ENCODE results near the gene CCSER2.
"Not testable (repeated sequence)": the region's sequence is repeated elsewhere in the genome, so short reads cannot be mapped to it uniquely, and the experiment has no call there.

Gene CCSER2

DNA sequence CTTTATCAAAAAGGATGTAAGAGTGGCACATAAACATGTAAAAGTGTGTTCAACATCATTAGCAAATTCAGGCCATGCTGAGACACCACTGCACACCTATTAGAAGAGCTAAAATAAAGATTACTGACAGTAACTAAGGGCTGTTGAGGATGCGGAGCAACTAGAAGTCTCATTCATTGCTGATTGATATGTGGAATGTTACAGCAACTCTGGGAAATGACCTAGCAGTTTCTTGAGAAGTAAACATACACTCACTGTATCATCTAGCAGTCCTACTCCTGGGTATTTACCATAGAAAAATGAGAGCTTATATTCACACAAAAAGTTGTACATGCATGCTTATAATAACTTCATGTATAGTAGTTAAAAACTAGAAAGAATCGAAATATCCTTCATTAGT is 77.3 kb downstream of the CCSER2 start:
- H3K36me3 Mint-ChIP-seq = peaks cover 18 to 42% of the 10 kb centered on the region in 2 donors
- peaks cover 8 to 24% of the 10 kb centered on the region in 2 donors for H3K4me1 Mint-ChIP-seq
- H3K27me3 Mint-ChIP-seq = no peaks in the 10 kb centered on the region
- no peak for DNase-seq
- ATAC-seq (replicated peaks) = no peak
- H3K27ac Mint-ChIP-seq = no peak overlapping the region
- peaks cover 6 to 8% of the 10 kb centered on the region in 2 donors for H3K9me3 Mint-ChIP-seq
- no peak overlapping the region for H3K4me3 Mint-ChIP-seq

DNA sequence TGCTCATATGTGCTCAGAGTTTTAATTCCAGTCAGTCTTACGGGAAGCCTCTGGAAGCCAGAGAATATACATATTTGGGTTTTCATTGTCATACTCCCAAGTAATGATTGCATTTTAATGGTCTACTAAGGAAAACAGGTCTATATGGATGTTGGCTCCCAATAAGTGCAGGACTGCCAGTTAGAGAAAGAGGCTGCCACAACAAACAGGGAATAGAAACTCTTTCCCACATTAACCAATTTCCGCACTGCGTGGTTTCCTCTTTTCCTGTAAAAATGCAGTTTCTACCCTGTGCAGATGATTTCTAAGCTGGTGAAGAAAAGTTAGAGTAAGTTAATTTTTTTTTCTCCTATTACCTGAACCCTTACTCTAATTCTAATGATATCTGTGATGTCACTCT is 78.2 kb downstream of the CCSER2 start:
- Mint-ChIP-seq H3K4me1 (peaks cover 10 to 29% of the 10 kb centered on the region in 2 donors), H3K36me3 (peaks cover 23 to 45% of the 10 kb centered on the region in 2 donors), H3K27me3 (no peaks in the 10 kb centered on the region), H3K9me3 (peaks cover 12 to 16% of the 10 kb centered on the region in 2 donors), H3K27ac (no peak overlapping the region), H3K4me3 (no peak overlapping the region)
- ATAC-seq (replicated peaks) (no peak), DNase-seq (no peak)

DNA sequence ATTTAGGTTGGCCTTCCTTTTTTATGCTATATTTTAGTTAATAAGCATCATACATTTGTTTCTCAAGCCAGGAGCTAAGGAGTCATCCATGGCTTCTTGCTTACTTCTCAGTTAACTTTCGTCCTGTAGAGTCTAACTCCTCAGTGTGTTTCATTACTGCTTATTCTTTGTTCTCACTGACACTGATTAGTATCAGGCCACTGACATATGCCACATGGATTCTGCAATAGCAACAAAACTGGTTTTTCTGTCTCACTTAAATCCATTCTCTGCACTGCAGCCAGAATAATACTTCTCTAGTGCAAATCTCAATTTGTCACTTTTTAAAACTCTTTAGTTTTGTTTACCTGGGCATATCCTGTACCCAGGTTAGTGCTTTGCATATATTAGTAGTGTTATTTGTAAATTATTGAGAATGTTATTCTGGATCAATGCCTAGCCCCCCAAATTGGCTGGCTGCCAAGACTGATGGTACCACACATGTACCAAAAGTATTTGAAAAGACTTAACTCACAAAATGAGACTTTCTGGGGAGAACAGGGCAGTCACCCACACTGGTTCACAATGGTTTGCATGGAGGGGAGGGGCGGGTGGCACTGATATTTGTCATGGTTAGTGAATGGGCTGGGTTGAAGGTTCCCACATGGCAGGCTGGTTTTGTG is 79.1 kb downstream of the CCSER2 start:
- peaks cover 29 to 48% of the 10 kb centered on the region in 2 donors for H3K36me3 Mint-ChIP-seq
- no peak overlapping the region for H3K27ac Mint-ChIP-seq
- no peak for ATAC-seq (replicated peaks)

DNA sequence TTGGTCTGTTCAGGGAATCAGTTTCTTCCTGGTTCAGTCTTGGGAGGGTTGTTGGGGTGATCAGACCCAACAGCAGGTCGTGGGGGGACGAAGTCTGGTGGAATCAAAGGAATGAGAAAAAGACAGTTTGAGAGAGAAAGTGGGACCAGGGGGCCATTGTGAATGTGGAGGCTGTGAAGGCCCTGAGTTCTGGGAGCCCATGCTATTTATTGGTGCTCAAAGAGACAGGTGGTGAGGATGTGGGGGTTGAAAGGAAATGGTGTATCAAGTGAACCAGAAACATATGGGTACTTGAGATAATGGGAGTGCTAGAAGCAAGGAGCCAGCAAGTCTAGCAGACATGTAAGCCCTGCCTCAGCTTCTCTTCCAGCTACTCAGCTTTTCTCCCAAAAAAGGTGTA is 84.1 kb downstream of the CCSER2 start:
- H3K27ac Mint-ChIP-seq = no peak overlapping the region
- peaks cover 68 to 79% of the 10 kb centered on the region in 2 donors for H3K36me3 Mint-ChIP-seq
- DNase-seq = no peak
- H3K27me3 Mint-ChIP-seq = no peaks in the 10 kb centered on the region
- no peak for ATAC-seq (replicated peaks)
- peaks cover 4 to 22% of the 10 kb centered on the region in 2 donors for H3K4me1 Mint-ChIP-seq
- peaks cover 43 to 48% of the 10 kb centered on the region in 2 donors for H3K9me3 Mint-ChIP-seq
- no peak overlapping the region for H3K4me3 Mint-ChIP-seq

More for the DNA sequence above, 79.1 kb downstream of the CCSER2 start:
- H3K9me3 Mint-ChIP-seq = peaks cover 22 to 25% of the 10 kb centered on the region in 2 donors
- peaks cover 12 to 38% of the 10 kb centered on the region in 2 donors for H3K4me1 Mint-ChIP-seq
- no peaks in the 10 kb centered on the region for H3K27me3 Mint-ChIP-seq
- DNase-seq = no peak
- no peak overlapping the region for H3K4me3 Mint-ChIP-seq

DNA sequence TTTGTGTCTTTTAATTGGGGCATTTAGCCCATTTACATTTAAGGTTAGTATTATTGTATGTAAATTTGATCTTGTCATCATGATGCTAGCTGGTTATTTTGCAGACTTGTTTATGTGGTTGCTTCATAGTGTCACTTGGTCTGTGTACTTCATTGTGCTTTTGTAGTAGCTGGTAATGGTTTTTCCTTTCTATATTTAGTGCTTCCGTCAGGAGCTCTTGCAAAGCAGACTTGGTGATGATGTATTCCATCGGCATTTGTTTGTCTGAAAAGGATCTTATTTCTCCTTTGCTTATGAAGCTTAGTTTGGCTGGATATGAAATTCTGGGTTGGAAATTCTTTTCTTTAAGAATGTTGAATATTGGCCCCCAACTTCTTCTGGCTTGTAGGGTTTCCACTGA is 85.7 kb downstream of the CCSER2 start:
- H3K36me3 Mint-ChIP-seq = peaks cover 76 to 83% of the 10 kb centered on the region in 2 donors
- H3K27me3 Mint-ChIP-seq; ATAC-seq (replicated peaks); H3K4me3 Mint-ChIP-seq; DNase-seq; H3K27ac Mint-ChIP-seq: not testable (repeated sequence)
- H3K9me3 Mint-ChIP-seq = peaks cover 43 to 48% of the 10 kb centered on the region in 2 donors
- H3K4me1 Mint-ChIP-seq = peaks cover 4 to 22% of the 10 kb centered on the region in 2 donors

DNA sequence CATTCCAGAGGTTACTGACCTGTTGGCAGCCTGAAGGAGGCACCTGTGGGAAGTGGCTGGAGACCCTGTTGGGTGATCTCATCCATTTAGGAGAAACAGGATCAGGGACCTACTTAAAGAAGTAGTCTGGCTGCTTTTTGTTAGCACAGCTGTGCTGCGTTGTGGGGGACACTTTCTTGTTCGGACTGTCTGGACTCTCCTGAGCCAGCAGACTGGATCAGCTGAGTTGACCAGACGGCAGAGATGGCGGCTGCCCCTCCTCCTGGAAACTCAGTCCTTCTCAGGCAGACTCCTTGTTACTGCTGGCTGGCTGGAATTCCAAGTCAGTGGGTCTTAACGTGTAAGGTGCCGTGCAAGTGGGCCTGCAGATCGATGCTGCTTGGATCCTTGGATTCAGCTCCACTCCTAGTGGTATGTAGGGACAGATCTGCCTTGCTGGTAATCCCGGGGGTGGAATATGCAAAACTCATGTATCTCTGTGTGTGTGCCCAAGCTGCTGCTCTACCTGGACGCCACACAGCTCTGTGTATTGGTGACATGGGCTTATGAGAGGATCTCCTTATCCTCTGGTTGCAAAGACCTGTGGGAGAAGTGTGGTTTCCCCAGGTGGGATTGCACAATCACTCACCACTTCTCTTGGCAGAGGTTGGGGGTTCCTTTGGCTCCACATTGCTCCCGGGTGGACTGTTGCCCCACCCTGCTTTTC is 87.3 kb downstream of the CCSER2 start:
- H3K4me3 Mint-ChIP-seq = no peak overlapping the region
- H3K36me3 Mint-ChIP-seq = peaks cover 80 to 85% of the 10 kb centered on the region in 2 donors
- H3K27me3 Mint-ChIP-seq = no peaks in the 10 kb centered on the region
- no peak overlapping the region for H3K27ac Mint-ChIP-seq
- peaks cover 48 to 49% of the 10 kb centered on the region in 2 donors for H3K9me3 Mint-ChIP-seq
- DNase-seq = no peak
- no peak for ATAC-seq (replicated peaks)
- peaks cover 4 to 22% of the 10 kb centered on the region in 2 donors for H3K4me1 Mint-ChIP-seq

DNA sequence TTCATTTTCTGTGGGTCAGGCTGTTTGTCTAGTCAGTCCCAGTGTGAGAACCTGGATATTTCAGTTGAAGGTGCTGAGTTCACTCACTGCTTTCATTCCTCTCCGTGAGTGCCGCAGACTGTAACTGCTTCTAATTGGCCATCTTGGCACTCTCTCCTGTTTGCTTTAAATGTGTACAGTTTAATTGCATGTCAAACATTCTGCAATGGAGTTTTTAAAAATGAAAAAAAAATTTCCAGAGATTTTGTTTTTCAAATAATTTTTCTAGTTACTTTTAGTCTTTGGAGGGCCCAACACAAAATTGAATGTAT is 87.8 kb downstream of the CCSER2 start:
- no peak for DNase-seq
- Mint-ChIP-seq H3K9me3 (peaks cover 48 to 49% of the 10 kb centered on the region in 2 donors), H3K4me3 (no peak overlapping the region), H3K36me3 (peaks cover 80 to 84% of the 10 kb centered on the region in 2 donors), H3K27ac (no peak overlapping the region), H3K27me3 (no peaks in the 10 kb centered on the region), H3K4me1 (peaks cover 3 to 21% of the 10 kb centered on the region in 2 donors)
- ATAC-seq (replicated peaks) = no peak

DNA sequence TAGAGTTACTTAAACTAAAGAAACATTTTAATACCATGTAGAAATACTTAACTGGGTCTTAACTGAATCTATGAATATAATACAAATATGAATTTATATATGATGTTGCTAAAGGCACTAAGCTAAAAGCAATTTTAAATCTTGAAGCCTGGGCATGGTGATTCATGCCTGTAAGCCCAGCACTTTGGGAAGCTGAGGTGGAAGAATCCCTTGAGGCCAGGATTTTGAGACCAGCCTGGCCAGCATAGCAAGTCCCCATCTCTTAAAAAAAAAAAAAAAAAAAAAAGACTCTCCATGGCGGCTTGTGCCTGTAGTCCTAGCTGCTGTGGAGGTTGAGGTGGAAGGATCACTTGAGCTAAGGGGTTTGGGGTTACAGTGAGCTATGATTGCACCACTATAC is 95.3 kb downstream of the CCSER2 start:
- H3K27me3 Mint-ChIP-seq = no peaks in the 10 kb centered on the region
- DNase-seq (no peak), ATAC-seq (replicated peaks) (no peak)
- no peak overlapping the region for H3K27ac Mint-ChIP-seq
- H3K4me1 Mint-ChIP-seq = peaks cover 6 to 19% of the 10 kb centered on the region in 2 donors
- peaks cover 52 to 62% of the 10 kb centered on the region in 2 donors for H3K36me3 Mint-ChIP-seq
- H3K9me3 Mint-ChIP-seq = peaks cover 19 to 22% of the 10 kb centered on the region in 2 donors
- no peak overlapping the region for H3K4me3 Mint-ChIP-seq

DNA sequence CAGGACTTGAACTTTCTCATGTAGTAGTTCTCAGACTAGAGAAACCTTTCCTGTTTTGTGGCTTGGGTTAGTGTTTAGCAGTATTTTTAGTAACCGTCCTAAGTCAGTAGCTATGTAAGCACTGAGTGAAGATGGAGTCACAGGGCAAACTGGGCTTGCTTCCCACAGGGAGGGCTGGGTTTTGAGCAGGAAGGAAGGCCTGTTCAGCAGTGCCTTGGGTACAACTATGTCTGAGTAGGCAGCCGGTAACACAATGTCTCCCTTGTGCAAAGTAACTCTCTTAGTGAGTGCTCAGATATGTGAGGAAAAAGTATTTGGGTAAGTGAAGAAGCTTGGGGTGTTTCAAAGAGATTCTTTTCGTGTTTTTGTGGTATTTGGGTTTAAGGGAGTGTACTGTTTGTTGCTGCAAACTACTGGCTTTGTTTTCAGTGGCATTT is 96.4 kb downstream of the CCSER2 start:
- H3K4me3 Mint-ChIP-seq = no peak overlapping the region
- no peaks in the 10 kb centered on the region for H3K27me3 Mint-ChIP-seq
- H3K36me3 Mint-ChIP-seq = peaks cover 49 to 58% of the 10 kb centered on the region in 2 donors
- H3K9me3 Mint-ChIP-seq = peaks cover 12 to 16% of the 10 kb centered on the region in 2 donors
- ATAC-seq (replicated peaks) (no peak), DNase-seq (no peak)
- H3K27ac Mint-ChIP-seq = no peak overlapping the region
- peaks cover 6 to 21% of the 10 kb centered on the region in 2 donors for H3K4me1 Mint-ChIP-seq

DNA sequence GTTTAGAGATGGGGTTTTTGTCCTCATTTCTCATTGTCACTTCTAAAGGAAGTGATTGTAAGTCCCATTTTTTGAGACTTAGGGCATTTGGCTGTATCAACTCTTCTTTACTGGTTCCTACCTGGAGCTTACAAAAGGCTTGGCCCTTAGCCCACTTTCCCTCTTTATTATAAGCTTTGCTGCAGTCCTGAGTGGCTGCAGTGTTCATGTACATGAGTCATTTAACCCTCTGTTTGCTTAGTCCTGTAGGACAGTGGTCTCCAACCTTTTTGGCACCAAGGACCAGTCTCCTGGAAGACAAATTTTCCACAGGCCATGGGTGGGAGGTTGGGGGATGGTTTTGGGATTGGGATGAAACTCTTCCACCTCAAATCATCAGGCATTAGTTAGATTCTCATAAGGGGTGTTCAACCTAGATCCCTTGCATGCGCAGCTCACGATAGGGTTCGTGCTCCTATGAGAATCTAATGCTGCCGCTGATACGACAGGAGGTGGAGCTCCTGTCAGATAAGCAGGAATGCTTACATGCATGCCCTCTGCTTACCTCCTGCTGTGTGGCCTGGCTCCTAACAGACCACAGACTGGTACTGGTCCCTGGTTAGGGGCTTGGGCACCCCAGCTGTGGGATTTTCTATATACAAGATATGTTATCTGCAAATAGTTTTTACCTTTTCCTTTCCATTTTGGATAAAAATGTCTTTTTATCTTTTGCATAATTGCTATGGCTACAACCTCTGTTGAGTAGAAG is 99.7 kb downstream of the CCSER2 start:
- Mint-ChIP-seq H3K27me3 (no peaks in the 10 kb centered on the region), H3K36me3 (peaks cover 32 to 42% of the 10 kb centered on the region in 2 donors), H3K27ac (no peak overlapping the region), H3K4me1 (peaks cover 9 to 22% of the 10 kb centered on the region in 2 donors), H3K9me3 (peaks cover 0 to 1% of the 10 kb centered on the region in 2 donors), H3K4me3 (no peak overlapping the region)
- no peak for ATAC-seq (replicated peaks)
- no peak for DNase-seq

DNA sequence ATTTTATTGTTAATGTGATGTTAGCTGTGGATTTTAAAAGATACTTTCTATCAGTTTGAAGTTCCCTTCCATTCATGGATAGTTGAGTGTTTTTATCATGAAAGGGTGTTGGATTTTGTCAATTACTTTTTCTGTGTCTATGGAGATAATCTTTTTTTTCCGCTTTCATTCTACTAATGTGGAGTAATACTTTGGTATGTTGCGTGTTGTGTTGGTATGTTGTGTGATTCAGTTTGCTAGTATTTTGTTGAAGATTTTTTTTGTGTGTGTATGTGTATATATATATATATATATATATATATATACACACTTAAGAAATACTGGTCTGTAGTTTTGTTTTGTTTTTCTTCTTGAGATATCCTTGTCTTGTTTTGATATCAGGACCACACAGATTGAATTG is 100.3 kb downstream of the CCSER2 start:
- H3K27ac Mint-ChIP-seq = no peak overlapping the region
- H3K9me3 Mint-ChIP-seq = peaks cover 0 to 1% of the 10 kb centered on the region in 2 donors
- H3K4me3 Mint-ChIP-seq = no peak overlapping the region
- DNase-seq = no peak
- H3K36me3 Mint-ChIP-seq = peaks cover 29 to 43% of the 10 kb centered on the region in 2 donors
- peaks cover 8 to 18% of the 10 kb centered on the region in 2 donors for H3K4me1 Mint-ChIP-seq
- no peak for ATAC-seq (replicated peaks)
- H3K27me3 Mint-ChIP-seq = no peaks in the 10 kb centered on the region

DNA sequence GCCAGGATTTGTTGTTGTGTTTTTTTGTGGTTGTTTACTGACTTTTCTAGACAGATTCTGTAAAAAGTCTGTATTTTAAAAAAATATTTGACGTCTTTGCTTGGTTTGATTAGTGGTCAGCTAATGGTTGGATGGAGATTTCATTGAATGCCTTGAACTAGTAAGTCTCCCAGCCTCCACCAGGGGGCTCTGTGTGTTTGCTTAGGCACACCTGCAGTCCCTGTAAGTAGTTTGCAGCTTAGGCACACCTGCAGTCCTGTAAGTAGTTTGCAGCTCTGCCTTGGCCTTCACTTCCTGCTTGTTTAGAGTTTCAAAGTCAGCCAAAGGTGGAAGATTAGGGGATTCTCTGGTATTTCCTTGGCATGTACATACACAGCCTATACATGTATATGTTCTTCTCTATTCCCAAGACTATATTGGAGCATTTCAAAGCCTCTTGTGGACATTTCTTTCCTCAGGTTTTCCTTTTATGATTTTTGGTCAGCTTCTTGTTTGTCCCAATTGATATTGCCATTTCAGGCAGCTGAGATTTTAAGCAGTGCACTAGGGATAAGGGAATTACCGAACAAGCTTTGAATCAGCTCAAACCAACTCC is 101.6 kb downstream of the CCSER2 start:
- no peak overlapping the region for H3K27ac Mint-ChIP-seq
- peak; percentile 80 to 84 for ATAC-seq (replicated peaks)
- H3K27me3 Mint-ChIP-seq = no peaks in the 10 kb centered on the region
- peak; percentile 23 for DNase-seq
- H3K4me1 Mint-ChIP-seq = peaks cover 3 to 11% of the 10 kb centered on the region in 2 donors
- H3K36me3 Mint-ChIP-seq = peaks cover 22 to 45% of the 10 kb centered on the region in 2 donors
- peaks cover 0 to 1% of the 10 kb centered on the region in 2 donors for H3K9me3 Mint-ChIP-seq
- H3K4me3 Mint-ChIP-seq = no peak overlapping the region

DNA sequence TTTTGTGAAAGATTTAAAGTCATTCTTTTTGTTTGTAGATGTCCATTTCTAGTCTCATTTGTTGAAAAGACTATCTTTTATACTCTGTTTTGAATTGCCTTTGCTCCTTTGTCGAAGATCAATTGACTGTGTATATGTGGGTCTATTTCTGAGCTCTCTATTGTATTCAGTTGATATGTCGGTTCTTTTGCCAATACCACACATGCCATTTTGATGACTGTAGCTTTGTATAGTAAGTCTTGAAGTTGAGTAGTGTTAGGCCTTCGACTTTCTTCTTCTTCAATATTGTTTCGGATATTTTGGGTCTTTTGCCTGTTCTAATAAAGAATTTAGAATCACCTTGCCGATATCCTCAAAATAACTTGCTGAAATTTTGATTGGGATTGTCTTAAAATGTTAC is 104.5 kb downstream of the CCSER2 start:
- Mint-ChIP-seq H3K27ac (no peak overlapping the region), H3K9me3 (peaks cover 1 to 5% of the 10 kb centered on the region in 2 donors), H3K27me3 (no peaks in the 10 kb centered on the region), H3K4me1 (peaks cover 3 to 9% of the 10 kb centered on the region in 2 donors), H3K36me3 (peaks cover 26 to 51% of the 10 kb centered on the region in 2 donors), H3K4me3 (no peak overlapping the region)
- ATAC-seq (replicated peaks) = no peak
- DNase-seq = no peak

DNA sequence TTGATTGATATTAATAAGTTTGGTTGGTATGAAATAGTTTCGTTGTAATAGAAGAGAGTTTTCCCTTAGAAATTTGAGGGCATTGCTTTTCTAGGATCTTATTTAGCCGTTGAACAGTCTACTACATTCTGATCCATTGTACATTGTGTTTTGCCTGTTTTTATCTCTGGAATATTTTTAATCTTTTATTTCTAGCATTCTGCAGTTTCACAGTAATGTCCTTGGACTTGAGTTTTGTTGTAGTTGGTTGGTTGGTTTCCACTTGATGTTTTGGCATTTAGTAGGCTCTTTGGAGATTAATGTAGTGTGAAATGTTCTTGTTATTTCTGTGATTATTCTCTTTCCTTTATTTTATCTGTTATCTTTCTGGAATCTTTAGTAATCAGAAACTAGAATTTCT is 112.4 kb downstream of the CCSER2 start:
- Mint-ChIP-seq H3K4me1 (no peaks in the 10 kb centered on the region), H3K27ac (no peak overlapping the region), H3K4me3 (no peak overlapping the region), H3K9me3 (peaks cover 3 to 7% of the 10 kb centered on the region in 2 donors), H3K27me3 (no peaks in the 10 kb centered on the region), H3K36me3 (peaks cover 43 to 57% of the 10 kb centered on the region in 2 donors)
- ATAC-seq (replicated peaks) (no peak), DNase-seq (no peak)

Data from stimulated activated naive B cell treated with anti-CD40 and anti-IgM and Interleukin-4, amounts not matched to agents 10 μg/mL and 1 μg/mL and 100 μg/mL, for 72 hours (primary cell).